Measurements from ENCODE around the gene GTF3C1.
A peak's percentile ranks its signal among the peaks of the same experiment; 100 is the strongest.
"Not testable (repeated sequence)": the region's sequence is repeated elsewhere in the genome, so short reads cannot be mapped to it uniquely, and the experiment has no call there.

Gene GTF3C1, protein sequence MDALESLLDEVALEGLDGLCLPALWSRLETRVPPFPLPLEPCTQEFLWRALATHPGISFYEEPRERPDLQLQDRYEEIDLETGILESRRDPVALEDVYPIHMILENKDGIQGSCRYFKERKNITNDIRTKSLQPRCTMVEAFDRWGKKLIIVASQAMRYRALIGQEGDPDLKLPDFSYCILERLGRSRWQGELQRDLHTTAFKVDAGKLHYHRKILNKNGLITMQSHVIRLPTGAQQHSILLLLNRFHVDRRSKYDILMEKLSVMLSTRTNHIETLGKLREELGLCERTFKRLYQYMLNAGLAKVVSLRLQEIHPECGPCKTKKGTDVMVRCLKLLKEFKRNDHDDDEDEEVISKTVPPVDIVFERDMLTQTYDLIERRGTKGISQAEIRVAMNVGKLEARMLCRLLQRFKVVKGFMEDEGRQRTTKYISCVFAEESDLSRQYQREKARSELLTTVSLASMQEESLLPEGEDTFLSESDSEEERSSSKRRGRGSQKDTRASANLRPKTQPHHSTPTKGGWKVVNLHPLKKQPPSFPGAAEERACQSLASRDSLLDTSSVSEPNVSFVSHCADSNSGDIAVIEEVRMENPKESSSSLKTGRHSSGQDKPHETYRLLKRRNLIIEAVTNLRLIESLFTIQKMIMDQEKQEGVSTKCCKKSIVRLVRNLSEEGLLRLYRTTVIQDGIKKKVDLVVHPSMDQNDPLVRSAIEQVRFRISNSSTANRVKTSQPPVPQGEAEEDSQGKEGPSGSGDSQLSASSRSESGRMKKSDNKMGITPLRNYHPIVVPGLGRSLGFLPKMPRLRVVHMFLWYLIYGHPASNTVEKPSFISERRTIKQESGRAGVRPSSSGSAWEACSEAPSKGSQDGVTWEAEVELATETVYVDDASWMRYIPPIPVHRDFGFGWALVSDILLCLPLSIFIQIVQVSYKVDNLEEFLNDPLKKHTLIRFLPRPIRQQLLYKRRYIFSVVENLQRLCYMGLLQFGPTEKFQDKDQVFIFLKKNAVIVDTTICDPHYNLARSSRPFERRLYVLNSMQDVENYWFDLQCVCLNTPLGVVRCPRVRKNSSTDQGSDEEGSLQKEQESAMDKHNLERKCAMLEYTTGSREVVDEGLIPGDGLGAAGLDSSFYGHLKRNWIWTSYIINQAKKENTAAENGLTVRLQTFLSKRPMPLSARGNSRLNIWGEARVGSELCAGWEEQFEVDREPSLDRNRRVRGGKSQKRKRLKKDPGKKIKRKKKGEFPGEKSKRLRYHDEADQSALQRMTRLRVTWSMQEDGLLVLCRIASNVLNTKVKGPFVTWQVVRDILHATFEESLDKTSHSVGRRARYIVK (N-terminal part only)

DNA sequence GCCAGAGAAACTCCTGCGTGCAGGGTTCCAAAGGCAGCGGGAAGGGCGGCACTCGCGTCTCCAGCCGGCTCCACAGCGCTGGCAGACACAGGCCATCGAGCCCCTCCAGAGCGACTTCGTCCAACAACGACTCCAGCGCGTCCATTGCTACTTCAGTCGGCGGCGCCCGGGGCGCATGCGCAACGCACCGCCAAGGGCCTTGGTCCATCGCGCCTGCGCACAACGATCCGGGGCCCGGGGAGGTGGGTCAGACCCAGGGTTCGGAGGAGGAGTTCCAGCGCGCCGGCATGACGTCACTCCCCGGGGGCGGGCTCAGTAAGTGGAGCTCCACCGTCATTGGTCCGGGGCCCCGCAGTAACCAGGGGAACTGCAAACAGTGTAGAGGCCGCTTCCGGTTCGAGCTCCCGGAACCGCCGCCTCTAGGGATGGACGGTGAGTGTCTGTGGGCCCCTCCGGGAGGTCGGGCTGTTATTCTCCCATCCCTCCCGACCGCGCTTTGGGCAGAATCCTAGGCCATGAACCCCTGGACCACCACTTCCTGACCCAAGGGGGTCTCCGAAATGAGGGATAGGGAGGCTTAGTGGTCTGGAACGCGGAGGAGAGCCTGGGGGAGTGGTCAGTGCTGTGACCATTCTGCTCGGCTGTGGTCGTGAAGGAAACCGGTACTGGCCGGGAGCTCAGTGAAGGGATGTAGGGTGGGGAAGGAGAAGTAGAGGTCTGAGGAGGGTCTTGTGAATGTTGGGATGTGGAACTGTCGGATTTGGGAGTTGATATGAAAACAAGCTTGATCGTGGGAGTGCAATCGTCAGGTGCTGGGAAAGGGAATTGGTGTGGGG lies at the start of gene GTF3C1, which contains the start of gene KATNIP:
GTF3C1 (minus strand) TSS at position 168 of the 836 bp plus-strand sequence; CDS start at position 145, 23 bp downstream.
KATNIP (plus strand) TSS at position 399 of the 836 bp plus-strand sequence; CDS start at position 426, 27 bp downstream.
- peak; percentile 100 for DNase-seq (ENCODE audit: low spot score)

DNA sequence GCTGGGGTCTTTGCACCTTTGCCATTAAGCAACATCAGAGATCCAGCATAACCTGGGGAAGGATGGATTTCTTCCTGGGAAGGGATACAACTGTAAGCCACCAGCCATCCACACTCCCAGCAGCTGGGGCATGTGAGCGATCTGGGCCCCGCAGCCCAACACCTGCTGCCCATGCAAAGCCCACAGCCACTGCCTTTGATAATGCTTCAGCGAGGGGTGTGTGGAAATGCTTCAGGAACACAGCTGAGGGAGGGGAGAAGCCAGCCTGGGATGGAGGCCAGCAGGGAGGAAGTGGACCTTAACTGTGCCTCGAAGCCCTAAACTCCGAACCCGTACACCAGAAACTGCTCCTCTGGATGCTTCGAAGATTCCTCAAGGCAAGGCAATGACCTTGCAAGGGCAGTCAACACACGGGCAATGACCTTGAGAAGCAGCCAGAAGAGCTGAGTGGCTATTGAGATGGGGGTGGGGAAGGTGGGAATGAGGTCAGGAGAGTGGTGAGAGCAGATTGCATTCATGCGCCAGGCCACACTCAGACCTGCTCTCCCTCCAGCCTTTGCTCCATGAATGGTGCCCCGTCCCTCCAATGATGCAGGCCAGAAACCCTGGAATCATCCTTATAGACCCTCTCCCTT lies 49.3 kb upstream of the GTF3C1 start:
- no peak for DNase-seq (ENCODE audit: low spot score)

DNA sequence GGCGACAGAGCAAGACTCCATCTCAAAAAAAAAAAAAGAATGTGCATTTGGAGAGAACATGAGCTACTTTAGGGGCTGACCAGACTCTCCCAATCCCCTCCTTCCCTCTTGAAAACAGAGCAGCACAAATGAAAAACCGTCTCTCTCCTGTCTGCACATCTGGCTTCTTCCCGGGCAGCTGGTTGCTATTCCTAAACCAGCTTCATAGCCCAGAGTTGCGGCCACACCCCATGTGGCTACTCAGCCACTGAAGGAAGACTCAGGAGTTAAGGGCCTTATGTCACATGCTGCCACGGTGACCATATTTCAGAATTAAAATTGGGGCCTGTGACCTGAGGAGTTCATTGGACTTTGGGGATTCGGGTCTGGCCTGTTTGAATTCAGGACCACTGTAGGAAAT lies 48.5 kb upstream of the GTF3C1 start:
- DNase-seq (ENCODE audit: low spot score), result no peak

DNA sequence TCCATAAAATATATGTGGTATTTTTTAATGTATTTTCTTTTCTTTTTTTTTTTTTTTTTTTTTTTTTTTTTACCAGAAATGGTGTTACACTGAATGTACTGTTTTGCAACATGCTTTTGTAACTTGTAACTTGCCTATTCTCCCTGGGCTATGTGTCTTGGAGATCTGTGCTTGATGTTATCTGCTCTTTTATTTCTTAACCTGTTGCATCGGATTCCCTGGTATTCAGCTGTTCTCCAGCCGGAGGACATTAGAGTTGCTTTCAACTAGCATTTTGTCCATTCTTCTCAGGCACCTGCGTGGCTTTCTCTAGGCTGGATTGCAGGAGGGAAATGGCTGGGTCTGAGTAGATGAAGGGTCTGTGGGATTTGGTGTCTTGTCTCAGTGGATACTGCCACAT lies 47.6 kb upstream of the GTF3C1 start:
- no peak for DNase-seq (ENCODE audit: low spot score)

DNA sequence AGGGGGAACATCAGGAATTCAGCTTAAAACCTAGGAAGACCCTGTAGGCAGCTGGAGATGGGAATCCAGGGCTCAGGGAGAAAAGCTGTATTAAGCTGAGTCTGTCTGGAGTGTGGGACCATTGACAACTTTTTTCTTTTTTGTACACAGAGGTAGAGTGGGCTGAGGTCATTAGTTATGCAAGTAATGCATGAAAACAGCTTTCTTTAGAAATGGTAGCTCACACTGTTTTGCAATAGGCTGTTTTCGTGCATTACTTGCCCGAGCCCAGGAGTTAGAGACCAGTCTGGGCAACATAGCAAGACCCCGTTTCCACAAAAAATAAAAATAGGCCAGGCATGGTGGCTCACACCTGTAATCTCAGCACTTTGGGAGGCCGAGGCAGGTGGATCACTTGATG lies 46.7 kb upstream of the GTF3C1 start:
- no peak for DNase-seq (ENCODE audit: low spot score)

DNA sequence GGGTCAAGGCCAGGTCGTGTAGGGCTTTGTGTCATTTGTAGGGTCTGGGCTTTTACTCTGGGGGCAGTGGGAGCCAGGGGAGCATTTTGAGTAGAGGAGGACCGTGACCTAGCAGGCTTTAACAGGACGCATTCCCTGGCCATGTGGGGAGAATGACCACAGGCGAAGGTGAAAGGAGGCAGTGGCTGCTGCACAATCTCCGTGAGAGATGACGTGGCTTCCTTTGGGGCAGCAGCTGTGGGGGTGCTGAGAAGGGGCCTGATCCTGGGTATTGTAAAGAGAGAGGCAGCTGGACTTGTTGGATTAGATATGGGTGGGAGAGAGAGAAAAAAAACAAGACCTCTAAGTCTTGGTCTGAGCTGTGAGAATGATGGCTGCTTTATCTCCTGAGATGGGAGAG lies 46.3 kb upstream of the GTF3C1 start:
- DNase-seq (ENCODE audit: low spot score), result no peak

DNA sequence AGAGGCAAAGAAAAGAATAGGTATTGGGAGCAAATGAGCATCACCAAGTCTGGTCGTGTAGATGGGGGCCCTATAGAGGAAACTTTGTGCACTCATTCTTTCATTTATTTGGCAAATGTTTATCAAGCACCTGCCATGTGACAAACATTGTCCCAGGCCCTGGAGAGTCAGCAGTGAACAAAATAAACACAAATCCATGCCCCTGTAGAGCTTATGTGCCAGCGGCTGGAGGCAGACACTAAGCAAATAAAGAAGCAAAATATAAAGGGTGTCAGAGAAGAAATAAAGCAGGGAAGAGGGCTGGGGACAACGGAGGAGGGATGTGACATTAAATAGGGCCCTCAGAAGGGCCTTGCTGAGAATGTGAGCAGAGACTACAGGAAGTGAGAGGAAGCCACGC lies 45.8 kb upstream of the GTF3C1 start:
- DNase-seq (ENCODE audit: low spot score), result no peak

DNA sequence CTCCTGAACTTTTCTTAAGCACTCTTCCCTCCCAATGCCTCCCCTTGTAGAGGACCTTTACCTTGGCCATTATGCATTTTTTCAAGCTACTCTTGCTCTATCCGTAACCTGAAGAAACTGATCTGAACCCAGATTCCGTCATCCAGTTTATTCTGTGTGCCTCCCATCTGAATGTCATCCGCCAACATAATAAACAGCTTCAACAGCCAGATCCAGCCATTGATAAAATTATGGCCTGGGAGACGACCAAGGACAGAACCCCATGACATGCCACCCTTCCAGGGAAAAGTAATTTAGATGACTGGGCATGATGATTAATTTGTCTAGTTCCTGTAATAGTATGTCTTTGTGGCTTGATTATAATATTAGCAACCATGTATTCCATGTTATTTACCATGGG lies 42.1 kb upstream of the GTF3C1 start:
- DNase-seq (ENCODE audit: low spot score), result no peak

DNA sequence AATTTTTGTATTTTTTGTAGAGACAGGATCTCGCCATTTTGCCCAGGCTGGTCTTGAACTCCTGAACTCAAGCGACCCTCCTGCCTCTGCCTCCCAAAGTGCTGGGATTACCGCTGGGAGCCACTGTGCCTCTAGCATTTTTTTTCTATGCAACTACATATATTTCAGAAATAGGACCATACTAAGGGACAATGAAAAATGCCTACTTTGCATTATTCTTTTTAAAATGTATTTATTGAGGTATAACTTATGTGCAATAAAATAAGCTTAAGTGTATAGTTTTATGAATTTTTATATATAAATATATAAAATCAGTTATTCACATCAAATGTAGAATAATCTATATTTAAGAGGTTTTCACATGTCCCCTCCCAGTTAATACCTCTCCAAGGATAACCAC lies 38.3 kb upstream of the GTF3C1 start:
- DNase-seq (ENCODE audit: low spot score), result no peak

DNA sequence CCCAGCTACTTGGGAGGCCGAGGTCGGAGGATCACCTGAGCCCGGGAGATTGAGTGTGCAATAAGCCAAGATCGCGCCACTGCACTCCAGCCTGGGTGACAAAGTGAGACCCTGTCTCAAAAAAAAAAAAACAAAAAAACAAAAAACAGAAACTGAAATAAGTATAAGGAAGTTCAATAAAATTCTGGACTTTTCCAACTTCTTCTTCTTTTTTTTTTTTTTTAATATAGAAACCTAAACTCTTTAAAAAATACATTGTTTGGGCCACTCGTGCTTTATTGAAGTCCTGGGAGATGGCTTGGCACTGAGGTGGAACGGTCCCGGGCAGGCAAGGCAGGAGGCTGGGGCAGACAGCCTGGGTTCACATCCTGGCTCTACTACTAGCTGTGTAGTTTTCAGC lies 37.0 kb upstream of the GTF3C1 start:
- DNase-seq (ENCODE audit: low spot score), result no peak

DNA sequence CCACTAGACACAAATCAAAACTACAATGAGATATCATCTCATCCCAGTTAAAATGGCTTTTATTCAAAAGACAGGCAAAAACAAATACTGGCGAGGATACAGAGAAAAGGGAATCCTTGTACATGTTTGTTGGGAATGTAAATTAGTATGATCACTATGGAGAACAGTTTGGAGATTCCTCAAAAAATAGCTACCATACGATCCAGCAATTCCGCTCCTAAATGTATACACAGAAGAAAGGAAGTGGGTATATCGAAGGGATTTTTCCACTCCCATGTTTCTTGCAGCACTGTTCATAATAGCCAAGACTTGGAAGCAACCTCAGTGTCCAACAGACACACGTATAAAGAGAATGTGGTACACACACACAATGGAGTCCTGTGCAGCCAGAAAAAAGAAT lies 35.5 kb upstream of the GTF3C1 start:
- DNase-seq (ENCODE audit: low spot score), result no peak

DNA sequence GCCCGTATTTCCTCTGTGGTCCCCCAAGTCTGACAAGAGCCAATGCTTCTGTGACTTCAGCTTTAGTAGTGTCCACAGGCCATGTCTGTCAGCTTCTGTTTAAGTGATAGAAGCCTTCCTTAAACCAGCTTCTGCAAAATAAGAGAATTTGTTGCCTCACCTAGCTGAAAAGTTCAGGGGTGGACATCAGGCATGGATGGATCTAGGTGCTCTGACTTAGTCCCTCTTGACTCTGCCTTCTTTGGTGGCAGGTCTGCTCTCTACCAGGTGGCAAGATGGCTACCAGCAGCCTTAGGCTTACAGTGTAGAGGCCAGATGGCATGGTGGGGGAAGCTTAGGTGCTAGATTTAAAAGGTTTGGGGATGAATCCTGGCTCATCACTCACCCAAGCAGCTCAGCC lies 33.9 kb upstream of the GTF3C1 start:
- no peak for DNase-seq (ENCODE audit: low spot score)

DNA sequence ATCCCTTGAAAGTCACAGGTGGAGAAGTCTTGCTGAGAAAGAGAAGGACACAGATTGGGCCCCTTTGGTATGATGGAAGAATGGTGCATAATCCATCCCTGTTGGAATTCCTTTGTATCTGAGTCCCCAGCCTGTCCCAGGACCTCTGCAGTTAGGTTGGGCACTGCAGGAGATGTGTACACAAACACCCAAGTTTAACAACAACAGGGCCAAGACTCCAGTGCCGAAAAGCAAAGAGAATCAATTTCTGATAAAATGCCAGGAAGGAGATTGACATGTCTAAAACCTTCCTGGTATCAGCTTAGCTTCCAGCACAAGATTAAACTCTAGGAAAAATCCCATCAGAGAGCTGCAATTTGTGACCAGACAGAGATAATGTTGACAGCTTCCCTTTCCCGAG lies 33.2 kb upstream of the GTF3C1 start:
- DNase-seq (ENCODE audit: low spot score), result no peak

DNA sequence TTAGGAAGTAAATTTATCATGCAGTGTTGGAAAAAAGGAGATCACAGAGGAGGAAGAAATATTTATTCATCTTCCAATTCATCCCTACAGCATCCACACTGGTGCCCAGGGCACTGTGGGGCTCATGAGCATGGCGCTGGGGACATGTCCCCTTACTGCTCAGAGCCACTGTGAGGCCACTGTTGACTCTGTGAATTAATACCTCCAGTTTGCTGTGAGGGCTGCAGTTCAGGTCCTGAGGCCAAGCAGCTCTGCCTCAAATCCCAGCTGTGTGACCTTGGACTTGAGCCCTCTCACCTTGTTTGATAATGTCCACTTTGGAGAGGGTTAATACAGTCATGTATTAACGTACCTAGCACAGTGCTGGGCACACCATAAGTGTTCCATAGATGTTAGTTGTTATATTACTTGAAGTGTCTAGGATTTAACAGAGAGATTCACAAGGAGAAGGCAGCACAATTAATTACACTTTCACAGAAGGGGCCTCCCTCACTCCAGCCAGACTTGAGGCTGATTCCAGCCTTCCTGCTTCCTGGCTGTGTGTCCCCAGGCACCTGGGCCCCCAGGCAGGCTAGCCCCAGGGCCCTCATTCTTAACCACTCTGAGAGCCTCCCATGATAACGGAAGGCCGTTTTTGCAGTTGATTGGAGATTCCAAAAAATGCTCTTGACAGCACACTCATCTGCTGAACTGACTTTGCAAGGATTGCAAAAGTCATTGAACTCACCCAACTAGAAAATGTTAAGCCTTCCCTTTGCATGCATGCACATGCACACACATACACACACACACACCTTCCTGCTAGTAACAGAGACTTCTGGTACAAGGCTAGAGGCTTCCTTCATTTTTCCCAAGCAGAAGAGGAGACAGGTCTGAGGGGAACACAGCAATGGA lies 29.6 kb upstream of the GTF3C1 start:
- DNase-seq (ENCODE audit: low spot score), result no peak

DNA sequence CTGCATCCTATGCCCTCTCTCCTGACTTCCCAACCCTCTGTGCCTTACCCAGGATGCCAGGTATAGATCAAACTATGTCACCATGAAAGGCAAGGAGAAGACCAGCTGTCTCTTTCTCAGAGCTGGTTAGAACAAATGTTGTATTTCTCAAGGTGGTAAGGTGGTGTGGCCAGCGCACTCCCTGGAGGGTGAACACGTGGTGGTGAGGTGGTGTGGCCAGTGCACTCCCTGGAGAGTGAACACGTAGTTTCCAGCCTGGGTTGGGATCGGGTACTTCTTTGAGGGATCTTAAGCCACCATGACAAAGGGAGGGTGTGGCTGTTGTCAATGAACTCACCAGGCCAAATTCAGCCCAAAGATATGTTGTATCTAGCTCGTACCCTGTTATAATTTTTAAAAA lies 27.0 kb upstream of the GTF3C1 start:
- no peak for DNase-seq (ENCODE audit: low spot score)

DNA sequence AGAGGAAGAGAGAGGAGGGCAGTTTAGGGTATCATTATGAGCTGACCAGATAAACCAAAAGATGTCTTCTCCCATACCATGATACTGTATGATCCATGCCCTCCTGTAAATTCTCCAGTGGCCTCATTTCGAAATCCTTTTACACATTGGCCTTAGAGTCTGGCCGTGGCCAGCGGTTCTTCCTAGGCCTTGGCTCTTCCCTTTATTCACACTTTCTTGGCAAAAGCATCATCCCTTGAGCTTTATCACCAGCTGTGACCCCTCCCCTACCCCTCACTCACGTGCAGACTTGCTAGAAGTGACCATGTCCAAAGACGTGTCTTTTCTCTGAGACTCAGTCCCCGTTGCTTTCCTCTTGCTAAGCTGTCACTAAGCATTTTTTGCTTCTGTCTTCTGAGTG lies 23.0 kb upstream of the GTF3C1 start:
- no peak for DNase-seq (ENCODE audit: low spot score)

DNA sequence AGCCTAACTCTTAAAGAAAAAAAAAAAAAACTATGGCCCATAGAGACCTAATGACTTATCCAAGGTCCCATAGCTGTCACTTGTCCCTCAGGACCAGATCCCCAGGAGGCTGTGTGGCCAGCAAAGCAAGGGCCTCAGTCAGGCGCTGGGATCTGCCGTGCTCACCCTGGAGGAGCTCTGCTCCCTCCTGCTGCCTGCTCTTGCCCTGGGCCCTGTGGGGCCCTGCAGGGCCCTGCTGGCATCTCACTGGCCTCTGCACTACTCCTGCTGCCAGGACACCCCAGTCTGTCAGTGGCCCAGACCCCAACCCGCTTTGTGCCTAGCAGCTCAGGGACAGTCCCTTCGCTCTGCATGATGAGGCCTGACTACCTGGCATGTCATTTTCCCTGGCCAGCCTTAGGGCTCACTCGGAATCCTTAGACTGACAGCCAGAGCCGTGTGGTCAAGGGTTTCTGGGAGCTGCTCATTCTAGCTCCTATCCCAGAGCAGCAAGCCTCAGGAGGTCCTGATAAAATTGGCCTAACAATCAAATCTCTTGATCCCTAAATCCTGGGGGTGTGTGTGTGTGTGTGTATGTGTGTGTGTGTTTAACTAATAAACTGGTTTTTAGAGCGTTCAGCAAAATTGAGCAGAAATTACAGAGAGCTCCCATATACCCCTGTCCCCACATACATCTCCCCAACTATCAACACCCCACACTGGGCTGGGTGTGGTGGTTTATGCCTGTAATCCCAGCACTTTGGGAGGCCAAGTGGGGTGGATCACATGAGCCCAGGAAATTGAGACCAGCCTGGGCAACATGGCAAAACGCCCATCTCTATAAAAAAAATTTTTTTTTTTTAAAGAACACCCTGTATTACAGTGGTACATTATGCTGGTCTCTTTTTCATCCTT lies 22.0 kb upstream of the GTF3C1 start:
- DNase-seq (ENCODE audit: low spot score), result no peak

DNA sequence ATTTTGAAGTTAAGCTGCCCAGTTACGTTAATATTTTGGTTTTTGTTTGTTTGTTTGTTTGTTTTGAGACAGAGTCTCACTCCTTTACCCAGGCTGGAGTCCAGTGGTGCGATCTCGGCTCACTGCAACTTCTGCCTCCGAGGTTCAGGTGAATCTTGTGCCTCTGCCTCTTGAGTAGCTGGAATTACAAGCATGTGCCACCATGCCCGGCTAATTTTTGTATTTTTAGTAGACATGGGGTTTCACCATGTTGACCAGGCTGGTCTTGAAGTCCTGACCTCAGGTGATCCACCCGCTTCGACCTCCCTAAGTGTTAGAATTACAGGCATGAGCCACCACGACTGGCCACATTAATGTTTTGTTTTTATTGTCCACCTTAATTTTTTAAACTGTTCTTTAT lies 21.3 kb upstream of the GTF3C1 start:
- DNase-seq (ENCODE audit: low spot score), result not testable (repeated sequence)

DNA sequence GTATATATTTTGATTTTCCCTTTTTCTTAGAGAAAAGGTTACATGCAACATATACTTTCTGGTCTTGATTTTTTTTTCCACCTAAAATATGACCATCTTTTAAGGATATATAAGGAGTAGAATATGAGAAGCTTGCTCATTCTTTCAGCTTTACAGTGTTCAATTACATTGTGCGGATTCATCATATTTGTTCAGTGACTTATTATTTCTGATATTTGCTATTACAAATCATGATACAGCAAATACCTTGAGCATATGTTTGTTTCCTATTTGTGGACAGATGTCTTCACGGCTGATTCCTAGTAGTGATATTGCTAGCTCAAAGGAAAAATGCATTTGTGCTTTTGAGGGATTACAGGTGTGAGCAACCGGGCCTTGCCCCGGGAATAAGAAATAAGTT lies 18.4 kb upstream of the GTF3C1 start:
- DNase-seq (ENCODE audit: low spot score), result no peak

Data from GM03348 (cell line).